Measurements from ENCODE around the gene RTN4.
"Not testable (repeated sequence)": the region's sequence is repeated elsewhere in the genome, so short reads cannot be mapped to it uniquely, and the experiment has no call there.

RTN4 gene

DNA sequence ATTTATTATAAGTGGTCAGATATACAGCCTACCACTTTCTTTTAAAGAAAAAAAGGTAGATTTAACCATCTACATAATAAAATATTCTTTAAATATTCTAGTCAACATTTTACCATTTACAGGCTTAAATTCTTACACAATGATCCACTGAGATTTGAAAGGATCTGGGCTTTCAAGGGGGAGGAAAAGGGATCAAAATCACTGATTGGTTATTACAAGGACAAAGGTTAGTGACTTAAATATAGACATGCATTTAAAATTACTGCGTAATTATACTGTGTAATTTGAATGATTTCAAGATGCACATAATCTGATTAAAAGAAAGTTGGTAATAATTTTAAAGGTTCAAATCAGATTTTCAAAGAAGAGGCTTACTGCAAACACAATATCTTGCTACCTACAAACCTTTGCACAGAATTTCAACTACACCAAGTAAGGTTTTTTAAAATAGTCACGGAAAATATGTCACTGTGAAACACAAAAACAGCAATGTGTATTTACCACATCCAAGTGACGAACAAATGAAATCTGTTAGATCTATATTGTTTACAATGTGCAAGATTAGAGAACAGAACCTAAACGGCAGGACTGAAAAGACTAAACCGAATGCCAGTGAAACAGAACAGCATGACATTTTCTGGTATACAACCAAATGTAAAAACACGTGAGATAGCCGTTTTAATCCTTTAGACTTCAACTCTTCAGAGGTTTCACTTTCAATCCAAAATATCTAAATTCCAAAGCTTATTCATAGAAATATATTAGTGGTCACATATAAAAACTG lies 40.8 kb downstream of the RTN4 start:
- DNase-seq (ENCODE audit: low spot score): no peak

DNA sequence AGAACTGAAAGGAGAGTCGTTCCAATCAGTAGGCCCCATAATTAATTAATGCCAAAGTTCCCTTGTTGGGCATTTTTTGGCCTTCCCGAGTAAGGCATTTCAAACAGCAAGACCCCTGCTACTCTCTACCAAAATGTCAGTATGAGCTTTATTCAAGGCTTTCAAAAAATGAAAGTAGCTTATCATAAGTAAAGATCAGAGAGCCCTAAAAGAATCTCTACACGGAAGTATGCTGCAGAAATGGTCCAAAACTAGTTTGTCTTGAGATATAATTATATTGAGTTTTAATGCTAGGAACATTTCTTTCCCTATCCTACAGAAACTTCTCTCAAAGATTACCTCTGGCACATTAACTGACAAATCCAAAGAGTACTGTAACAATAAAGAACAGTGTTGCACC lies 43.9 kb downstream of the RTN4 start:
- no peak for DNase-seq (ENCODE audit: low spot score)

DNA sequence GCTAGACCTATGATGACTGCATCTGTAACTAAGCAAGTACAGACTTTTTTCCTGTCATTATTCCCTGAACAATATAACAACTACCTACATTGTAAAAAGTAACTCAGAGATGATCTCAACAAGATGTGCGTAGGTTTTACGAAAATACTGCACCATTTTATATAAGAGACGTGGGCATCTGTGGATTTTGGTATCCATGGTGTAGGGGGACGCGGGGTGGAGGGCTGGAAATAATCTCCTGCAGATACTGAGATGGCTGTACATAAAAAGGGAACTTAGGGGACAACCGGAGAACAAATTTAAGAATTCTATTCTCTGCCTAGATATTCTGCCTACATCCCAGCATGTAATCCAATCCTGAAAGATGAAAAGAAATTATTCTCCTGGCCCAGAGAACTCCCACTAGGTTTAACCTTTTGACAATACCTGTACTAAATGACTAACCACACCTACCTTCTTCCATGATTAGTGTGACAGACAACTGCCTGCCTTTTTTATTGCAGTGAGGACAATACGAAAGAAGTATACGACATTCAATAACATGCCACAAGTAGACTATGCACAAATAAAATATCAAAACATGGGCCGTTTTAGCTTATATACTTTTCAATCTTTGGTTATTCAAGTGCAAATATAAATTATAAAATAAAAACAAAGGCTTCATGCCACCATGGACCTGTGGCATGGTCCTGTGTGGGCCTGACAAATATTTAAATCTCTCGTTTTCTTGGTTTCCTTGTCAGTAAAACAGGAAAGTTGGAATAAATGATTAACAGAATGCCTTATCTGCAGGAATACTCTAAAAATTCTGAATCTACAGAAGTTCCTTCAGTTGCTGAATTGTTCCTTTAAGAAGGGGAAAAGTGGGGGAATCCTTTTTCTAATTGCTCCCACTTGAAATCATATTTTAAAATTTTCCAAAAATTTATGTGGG lies 46.3 kb downstream of the RTN4 start:
- no peak for DNase-seq (ENCODE audit: low spot score)

DNA sequence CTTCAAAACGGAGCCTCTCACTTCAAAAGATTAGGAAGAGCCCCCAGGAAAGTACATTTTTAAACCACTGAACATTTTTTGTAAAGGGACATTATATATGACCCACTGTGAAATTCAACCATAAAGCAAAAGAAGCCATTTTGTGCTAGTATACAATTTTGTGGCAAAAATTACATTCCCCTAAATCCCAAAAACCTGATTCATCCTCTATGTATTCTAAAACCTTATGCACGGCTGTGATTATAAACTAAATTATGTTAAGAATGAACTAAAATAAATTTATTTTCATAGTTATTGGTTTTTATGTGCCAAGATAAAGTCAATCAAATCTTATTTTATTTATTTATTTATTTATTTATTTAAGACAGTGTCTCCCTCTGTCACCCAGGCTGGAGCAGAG lies 48.5 kb downstream of the RTN4 start:
- no peak for DNase-seq (ENCODE audit: low spot score)

DNA sequence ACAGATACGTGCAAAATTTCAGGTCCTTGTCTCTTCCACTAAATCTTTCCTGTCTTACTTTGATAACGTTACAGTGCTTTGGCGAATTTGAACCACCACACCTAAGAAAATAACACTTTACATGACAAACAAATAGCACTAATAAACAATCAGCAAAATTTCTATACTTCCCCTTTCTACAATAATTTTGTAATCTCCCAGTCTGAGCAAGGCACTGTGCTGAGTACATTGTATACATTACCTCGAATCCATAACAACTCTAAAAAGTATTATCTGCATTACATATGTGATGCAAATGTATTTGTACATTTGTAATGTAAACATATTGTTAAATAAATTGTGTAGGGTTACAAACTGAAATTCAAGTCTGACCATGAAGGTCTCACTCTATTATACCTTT lies 49.9 kb downstream of the RTN4 start:
- no peak for DNase-seq (ENCODE audit: low spot score)

DNA sequence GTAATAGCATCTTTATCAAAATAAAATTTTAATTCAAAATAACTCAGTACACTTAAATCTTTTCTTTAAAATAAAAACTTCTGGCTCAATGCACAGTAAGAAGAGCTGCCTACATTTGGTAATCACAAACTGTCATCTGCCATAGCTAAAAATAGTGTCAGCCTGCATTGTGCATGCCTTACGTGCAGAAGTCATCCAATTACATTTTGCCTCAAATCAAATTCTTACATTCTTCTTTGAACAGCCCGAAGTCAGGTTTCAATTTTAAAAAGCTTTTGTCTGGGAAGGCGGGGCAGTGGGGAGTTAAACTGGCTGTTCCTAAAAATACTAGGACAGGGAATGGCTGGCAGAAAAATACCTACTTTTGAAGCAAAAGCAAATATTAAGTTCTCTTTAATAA lies 51.1 kb downstream of the RTN4 start:
- DNase-seq (ENCODE audit: low spot score): peak; percentile 61

DNA sequence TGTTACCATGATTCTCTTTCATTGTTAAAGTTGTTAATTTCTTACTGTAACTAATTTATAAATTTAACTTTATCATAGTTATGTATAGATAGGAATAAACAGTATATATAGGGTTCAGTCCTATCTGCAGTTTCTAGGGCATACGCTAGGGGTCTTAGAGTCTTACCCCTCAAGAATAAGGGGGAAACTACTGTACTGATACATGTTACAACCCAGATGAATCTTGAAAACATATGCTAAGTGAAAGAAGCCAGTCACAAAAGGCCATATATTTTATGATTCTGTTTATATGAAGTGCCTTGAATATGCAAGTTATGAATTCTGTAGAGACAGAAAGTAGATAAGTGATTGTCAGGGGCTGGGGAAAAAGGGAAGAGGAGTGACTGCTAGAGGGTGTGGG lies 52.4 kb downstream of the RTN4 start:
- no peak for DNase-seq (ENCODE audit: low spot score)

DNA sequence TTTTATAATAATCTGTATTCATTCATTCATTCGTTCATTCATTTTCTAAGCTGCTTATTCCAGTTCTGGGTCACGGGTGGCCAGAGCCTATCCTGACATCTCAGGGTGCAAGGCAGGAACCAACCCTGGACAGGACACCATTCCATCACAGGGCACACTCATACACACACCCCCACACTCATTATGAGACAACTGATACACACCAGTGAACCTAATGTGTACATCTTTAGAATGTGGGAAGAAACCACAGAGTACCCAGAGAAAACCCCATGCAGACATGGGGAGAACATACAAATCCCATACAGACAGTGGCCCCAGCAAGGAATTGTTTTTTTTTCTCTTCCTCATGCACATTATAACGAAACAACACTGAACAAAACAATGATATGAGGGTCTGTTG lies 54.7 kb downstream of the RTN4 start:
- DNase-seq (ENCODE audit: low spot score): no peak

DNA sequence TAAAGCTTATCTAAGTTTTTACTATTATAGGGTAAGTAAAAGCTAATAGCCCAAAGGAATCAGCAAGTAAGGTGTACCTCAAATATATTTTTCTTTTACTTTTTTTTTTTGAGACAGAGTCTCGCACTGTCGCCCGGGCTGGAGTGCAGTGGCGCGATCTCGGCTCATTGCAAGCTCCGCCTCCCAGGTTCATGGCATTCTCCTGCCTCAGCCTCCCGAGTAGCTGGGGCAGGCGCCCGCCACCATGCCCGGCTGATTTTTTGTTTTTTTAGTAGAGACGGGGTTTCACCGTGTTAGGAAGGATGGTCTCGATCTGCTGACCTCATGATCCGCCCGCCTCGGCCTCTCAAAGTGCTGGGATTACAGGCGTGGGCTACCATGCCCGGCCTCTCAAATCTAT lies 59.6 kb downstream of the RTN4 start:
- not testable (repeated sequence) for DNase-seq (ENCODE audit: low spot score)

DNA sequence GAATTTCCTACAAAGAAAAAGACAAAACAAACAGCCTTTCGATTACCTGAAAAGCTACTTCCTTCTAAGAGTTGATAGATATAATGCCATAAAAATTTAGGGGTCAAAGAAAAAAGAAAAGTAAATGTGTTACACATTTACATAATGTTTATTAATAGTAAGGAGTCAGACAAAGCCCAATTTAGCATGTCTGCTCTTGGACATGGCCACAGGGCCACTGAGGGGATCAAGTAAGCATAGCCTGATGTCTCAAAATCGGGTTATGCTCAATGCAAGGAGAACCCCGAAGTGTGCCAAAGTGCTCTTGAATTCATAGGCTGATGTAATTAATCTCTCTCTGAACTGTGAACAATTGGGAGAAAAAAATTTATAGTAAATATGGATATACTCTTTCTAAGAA lies 61.6 kb downstream of the RTN4 start:
- DNase-seq (ENCODE audit: low spot score): no peak

DNA sequence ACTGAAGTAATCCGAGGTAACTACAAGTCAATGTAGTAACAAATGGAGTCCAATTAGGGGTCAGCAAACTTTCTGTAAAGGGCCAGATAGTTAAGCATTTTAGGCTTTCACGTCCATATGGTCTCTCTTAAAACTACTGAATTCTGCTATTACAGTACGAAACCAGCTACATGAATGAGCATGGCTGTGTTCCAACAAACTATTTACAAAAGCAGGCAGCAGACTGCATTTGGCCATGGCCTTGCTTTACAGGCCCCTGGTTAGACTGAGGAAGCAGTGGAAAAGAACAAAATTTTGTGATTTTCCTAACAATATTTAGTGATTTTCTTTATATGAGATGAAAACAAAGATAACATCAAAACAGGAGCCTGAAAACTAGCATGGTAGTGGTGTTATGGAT lies 64.0 kb downstream of the RTN4 start:
- no peak for DNase-seq (ENCODE audit: low spot score)

DNA sequence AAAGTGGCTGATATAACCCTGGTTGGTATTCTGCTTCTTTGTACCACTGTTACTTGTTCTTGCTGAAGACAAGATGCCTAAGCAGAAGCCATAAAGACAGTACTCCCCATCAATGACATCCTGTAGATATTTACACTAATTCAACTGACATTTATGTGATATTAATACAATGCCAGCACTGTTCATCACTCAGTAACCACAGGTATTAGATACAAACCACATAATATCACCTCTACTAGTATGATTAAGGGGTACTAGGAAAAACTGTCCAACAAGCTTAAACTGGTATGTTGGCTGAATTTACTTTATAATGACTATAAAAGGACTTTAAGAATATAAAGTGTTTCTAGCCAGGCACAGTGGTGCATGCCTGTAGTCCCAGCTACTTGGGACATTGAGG lies 65.8 kb downstream of the RTN4 start:
- DNase-seq (ENCODE audit: low spot score): no peak

DNA sequence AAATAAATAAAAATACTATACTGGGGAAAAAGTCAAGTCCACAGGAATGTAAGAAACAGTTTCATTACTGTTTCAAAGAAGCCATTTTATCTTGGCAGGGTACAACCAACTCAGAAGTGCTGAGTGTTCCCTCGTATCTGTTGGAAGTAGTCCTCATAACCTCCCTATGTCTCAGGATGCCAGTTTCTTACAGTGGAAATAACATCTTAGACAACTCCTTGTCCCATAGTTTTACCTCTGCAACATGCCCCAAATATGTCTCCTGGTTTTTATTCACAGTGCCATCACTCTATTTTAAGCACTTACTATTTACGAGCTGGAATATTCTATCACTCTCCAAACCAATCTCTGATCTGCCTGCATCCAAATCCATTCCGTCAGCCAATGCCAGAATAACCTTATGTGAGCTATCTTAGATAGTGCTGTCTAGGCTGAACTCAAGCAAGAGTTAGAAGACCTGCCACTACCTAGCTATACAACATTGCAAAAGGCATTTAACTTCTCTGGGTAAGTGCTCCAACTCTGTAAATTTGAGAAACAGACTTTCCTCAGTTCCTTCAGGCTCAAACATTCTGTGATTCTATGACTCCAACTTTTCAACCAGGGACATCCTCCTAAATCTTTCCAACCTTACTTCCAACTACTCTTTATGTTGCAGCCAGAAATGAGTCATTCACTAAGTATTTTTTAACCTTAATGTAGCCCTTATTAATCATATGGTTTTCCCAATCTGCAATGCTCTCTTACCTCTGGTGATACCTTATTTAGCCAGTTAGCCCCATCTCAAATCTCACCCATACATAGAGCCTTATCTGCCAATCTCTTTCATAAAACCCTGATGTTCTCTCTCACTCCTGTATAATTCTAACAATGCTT lies 66.7 kb downstream of the RTN4 start:
- no peak for DNase-seq (ENCODE audit: low spot score)

DNA sequence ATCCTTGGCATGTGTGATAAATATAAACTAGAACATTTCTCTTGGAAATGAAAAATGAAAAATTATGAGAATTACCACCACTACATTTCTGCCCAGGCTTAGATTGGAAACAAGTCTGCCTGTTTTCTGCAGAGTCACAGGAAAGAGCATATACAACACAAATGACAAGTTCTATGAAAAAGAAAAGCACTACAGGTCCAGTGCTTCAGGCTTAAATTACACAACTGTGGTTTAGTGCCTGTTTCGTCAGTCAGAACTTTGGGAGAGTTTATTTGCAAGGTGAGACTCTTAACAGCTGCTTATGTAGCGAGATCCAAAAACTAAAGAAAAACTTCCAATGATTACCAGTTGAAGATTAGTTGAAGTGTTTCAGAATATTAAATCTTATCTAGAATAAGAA lies 68.9 kb downstream of the RTN4 start:
- no peak for DNase-seq (ENCODE audit: low spot score)

DNA sequence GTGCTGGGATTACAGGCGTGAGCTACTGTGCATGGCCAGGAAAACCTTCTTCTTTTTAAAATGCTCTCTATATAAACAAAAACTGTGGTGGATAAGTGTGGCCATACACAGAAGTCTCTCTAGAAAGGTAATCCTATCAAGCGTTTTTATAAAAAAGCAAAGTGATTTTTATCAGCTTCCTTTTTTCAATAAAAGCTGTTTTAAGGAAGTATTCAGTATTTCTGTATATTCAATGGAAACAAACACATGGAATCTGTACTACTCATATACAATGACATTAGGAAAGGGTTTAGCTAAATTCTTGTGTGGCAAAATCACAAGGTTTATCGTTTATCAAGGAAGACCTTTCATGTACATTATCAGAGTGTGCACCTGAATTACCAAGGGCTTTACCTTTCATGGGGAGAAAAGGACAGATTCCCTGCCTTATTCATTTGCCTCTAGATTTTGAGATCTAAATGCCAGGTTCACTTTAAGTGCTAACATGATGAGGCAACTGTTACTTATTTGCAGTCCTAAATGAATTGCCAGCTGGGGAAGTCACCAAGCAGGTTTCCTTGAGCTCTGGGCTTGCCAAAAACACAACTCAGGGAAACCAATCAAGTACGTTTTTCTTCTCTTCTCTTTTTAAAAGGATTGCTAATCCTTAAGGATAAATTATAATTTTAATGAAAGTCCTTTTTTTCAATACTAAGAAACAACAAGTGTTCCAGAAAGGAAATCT lies 70.8 kb downstream of the RTN4 start:
- peak; percentile 47 for DNase-seq (ENCODE audit: low spot score)

DNA sequence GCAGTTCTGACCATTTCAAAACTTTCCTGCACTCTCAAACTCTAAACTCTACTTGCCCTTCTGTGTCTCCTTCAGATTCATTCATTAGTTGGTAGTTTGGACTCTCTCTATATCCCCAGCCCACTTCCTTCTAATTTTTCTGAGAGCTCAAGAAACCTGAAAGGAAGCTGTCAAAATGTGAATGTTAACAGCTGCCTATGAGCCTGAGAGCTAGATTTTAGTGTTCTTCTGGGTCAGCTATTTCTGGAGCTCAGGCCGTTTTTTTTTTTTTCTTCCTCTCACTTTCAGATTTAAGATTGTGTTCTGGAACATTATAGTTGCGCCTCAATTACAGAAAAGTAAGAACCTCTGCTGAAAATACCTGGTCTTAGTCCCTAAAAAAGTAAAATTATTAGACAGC lies 73.1 kb downstream of the RTN4 start:
- DNase-seq (ENCODE audit: low spot score): no peak

DNA sequence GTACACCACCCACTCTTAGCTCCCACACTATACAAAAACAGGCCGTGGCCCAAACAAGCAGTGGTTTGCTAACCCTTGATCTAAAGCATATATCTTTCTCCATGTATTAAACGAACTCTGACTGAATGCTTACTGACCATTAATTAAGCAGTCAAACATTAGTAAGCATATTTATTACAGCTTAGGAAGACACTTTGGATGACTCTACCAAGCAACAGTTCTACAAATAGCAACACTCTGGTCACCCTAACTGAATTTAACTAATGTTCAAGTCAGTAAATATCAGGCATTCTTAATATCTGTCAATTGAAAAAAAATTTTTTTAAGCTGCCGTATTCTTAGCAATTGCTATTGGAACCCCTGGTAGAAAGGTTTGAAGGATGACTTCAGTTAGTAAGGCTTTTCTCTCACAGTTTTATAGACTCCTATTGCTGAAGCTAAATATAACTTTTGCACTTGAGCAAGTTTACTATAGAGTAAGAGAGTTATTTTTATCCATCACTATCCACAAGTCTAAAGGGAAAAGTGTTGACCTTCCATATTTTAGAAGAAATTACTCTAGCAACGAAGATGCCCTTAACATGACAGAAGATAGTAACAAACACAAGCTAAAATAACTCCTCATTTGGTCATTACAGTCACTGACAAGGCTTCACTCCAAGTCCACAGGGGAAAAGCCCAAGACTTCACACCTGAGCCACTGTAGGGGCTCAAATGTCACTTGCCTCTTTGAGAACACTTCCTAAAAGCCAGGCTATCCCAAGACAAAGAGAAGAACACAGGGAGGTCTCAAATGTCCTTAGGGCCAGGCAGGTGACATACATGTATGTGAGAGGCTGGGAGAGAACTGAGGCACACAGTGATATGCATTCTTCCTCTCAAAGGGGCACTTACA lies 74.4 kb downstream of the RTN4 start:
- DNase-seq (ENCODE audit: low spot score): no peak

DNA sequence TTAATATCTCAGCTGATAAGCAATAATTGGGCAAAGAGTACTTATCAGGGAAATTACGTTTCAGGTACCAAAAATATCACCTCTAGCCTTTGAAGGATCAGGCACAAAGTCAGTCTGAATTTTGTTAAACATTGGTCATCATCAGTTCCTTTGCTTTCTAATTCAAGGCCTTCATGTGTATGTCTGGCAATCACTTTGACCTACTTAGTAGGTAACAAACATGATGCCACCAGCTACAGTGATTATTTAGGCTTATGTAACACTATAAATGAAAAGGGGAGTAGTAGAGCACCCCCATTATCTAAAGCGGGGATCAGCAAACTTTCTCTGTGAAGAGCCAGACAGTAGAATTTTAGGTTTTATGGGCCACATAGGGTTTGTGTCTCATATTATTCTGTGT lies 75.1 kb downstream of the RTN4 start:
- no peak for DNase-seq (ENCODE audit: low spot score)

DNA sequence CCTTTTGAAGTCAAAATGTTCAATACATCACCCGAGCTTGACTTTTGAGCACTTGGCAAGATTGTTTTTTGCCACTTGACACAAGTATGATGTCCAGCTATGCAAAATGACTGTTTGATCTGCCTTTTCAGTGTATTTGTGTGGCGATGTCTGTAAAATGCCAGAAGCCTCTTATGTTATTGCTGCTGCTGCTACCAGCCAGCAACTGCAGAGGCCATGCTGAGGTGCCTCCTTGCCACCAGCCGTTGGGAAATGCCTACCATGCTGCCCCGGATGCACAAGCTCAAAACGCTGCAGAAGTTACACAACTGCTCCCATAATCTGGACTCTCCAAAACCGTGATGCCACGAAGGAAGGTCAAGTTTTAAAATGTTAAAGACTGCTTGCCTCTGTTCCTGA lies 80.3 kb downstream of the RTN4 start:
- no peak for DNase-seq (ENCODE audit: low spot score)

DNA sequence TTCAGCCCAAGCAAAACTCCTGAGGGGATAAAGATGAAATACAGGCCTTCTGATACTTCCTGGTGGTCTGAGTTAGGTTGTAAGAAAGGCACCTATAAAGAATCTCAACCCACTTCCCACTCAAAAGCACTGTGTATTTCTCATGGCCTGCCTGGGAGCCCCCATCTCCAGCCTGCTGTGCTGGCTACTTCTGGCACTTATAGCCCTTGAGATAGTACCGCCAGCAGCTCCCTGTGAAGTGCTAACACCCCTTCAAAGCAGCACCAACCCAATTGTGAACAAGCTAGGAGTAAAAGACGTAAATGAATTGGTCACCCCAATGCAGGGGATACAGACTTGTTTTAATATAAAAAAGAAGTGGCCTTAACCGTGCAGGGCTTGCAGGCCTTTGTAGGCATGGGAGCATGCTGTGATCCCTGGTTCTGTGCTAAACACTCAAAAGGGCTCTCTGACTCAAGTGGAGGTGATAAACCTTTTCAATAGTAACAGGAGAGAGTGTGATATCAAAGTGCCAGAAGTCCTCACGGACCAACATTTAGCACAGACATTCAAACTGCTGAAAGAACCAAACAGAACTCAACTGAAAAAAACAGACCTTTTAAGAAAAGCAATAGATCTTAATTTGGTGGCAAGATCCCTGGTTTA lies 80.8 kb downstream of the RTN4 start:
- no peak for DNase-seq (ENCODE audit: low spot score)

All from Ammon's horn (tissue), 1 donor.